Measurements from ENCODE around the gene TNNC2.
"Not testable (repeated sequence)": the region's sequence is repeated elsewhere in the genome, so short reads cannot be mapped to it uniquely, and the experiment has no call there.

Gene TNNC2

DNA sequence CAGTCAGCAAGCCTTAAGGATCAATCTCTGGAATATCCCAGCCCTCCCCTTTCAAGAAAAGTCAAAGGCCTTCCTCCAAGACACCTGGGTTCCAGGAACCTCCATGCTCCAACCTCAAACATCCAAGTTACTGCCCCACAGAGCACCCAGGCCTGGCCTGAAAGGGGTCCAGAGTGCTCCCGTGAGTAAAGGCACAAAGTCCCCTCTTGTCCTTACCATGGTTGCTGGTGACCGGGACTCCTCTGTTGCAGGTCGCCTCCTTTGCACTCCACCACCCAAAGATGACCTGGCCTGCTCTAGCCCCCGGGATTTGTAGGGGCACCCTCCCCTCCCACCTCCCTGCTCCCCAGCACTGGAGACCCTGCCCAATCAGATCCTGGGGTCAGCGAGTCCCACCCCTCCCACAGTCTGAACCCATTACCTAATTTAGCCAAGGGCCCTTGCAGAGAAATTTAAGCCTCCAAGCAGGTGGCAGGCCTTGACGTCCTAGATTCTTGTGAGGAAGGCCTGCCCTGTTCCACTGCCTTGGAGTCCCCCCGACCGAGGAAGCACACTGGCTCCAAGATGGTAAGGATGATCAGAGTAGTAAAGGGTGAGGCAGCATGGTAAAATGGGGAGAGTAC is at the start of gene TNNC2:
TSS of gene TNNC2 (minus strand) at position 283 of the 623 bp plus-strand sequence. CDS start at position 219, 64 bp downstream.
- FAIRE-seq = no peak

DNA sequence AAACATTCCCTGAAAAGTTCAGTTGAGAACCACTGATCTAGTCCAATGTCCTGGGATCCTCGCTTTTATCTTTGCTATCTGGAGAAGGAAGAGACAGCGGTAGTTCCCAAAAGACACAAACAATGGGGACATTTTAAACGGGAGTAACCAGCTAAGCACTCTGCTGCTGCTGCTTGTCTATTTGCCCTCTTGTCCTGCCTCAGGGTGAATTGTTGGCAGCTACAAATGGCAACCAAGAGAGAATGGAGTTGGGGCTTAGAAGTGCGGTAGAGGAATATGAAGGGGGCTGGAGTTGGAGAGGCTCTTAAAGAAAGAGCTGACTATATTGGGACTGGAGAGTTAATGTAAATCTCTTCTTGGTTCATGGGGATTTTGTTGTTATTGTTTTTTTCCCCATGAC is 47.5 kb upstream of the TNNC2 start:
- FAIRE-seq = no peak

DNA sequence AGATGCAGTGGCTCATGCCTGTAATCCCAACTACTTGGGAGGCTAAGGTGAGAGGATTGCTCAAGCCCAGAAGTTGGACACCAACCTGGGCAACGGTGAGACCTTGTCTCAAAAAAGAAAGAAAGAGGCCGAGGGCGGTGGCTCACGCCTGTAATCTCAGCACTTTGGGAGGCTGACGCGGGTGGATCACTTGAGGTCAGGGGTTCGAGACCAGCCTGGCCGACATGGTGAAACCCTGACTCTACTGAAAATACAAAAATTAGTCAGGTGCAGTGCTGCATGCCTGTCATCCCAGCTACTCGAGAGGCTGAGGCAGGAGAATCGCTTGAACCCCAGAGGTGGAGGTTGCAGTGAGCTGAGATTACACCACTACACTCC is 47.0 kb upstream of the TNNC2 start:
- not testable (repeated sequence) for FAIRE-seq

DNA sequence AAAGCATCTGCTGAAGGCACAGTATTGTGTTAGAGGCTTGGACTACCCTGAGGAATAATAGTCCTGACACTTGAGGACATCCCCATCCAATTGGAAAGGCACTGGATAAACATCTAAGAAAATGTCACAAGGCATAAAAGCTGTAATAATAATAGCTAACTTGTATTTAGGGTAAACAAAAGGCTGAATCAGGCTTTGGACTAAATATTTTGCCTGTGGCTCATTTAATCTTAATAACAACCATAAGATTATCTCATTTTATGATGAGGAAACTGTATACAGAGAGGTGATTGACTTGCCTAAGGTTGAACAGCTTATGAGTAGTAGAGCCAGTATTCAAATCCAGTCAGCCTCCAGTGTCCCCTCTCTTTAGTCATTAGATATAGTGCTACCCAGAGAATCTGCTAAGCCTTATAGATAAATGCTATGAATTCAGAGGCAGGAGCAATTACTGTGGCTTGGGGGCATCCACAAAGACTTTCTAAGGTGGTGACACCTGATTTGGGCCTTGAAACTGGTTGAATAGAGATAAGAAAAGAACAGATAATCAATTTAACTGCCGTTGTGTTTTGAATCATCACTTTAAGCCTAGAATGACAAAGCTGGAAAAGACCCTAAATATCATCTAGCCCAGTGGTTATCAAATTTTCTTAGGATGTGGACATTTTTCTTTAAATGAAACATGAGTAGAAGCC is 46.4 kb upstream of the TNNC2 start:
- FAIRE-seq = no peak

DNA sequence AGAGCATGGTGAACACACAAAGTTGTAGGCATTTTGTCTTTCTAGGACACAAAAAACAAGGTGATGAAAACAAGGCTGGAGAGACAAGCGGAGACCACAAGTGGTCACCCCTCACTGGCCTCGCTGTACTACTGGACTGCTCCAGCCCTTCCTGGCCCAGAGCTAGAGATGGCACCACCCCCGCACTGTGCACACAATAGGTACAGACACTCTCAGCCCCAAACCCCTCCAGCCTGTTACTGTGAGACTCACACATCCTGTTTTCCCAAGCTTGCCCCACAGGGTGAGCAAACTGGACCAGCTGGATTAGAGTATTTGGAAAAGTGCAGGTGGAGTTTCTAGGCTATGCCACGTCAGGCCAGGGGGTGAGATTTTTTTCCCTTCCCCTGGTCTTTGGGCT is 45.5 kb upstream of the TNNC2 start:
- no peak for FAIRE-seq

DNA sequence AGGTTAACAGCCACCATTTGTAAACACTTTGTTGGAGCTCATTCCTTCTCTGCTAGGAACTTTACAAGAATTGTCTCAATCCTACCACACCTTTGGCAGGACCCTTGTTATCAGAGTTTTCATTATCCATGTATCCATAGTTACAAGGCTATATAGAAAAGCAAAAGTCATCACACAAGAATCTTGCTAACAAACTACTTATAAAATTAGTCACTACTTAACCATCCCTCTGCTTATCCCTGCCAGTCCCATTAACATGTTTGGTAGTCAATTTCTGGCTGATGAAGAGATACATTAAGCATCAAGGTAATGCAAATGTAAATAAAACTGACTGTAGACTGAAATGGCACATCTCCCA is 40.7 kb upstream of the TNNC2 start:
- FAIRE-seq = no peak

DNA sequence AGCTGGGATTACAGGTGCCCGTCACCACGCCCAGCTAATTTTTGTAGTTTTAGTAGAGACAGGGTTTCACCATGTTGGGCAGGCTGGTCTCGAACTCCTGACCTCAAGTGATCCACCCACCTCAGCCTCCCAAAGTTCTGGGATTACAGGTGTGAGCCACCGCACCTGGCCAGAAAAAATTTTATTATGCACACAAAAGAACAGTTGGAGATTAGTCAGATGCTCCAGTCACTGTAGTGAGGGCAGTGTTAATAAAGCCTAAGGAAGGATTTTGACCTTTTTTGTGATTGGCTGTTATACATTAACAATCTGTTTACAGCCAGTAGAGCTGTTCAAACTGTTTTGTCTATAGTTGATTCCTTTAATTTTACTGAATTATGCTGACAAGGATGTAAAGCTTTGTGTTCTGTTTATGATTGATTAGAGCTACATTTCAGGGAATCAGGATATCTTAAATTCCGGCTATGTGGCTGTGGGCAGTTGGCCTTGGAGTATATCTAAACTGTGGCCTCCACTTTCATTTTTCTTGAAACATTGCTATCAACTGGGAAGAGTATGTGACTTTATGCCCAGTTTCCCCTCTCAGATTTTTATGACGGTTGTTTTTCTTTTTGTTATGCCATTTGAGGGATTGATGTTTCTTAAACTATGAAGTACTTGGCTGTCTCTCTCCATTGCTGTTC is 40.2 kb upstream of the TNNC2 start:
- FAIRE-seq = no peak

DNA sequence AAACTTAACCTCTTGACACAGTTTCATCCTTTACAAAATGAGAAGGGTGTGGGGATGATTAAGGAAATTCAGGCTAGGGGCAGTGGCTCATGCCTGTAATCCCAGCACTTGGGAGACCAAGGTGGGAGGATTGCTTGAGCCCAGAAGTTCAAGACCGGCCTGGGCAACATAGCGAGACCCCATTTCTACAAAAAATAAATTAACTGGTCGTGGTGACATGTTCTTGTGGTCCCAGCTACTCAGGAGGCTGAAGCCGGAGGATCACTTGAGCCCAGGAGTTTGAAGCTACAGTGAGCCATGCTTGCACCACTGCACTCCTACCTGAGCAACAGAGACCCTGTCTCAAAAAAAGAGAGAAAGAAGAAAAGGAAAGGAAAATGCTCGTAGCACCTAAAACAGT is 39.3 kb upstream of the TNNC2 start:
- no peak for FAIRE-seq

DNA sequence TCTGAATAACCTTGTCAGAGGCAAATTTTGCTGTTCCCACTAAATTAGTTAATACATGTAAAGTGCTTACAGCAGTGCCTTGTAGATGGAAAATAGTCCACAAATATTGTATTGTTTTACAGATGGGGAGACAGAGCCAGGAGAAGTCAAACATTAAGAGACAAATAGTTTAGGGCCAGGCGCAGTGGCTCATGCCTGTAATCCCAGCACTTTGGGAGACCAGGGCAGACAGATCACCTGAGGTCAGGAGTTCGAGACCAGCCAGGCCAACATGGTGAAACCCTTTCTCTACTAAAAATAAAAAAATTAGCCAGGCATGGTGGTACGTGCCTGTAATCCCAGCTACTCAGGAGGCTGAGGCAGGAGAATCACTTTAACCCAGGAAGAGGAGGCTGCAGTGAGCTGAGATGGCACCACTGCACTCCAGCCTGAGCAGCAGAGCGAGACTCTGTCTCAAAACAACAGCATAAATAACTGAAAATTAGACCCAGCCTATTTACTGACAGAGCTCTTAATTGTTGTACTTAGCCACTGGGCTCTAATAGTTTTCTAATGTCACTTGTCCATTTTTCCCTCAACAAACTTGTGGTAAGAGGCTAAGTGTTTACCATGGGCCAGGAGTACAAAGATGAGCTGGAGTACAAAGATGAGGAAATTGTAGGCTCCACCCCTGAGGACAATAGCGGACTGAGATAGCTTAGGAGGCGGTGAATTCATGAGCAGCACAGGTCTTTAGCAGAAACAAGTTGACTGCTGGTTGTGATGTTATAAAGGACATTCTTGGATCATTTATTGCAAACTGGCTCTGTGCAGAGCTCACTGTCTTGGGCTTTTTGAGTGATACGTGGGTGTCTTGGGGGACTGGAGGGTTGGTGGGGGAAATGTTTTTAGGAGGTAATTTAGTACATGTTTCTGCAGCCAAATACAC is 36.7 kb upstream of the TNNC2 start:
- no peak for FAIRE-seq

DNA sequence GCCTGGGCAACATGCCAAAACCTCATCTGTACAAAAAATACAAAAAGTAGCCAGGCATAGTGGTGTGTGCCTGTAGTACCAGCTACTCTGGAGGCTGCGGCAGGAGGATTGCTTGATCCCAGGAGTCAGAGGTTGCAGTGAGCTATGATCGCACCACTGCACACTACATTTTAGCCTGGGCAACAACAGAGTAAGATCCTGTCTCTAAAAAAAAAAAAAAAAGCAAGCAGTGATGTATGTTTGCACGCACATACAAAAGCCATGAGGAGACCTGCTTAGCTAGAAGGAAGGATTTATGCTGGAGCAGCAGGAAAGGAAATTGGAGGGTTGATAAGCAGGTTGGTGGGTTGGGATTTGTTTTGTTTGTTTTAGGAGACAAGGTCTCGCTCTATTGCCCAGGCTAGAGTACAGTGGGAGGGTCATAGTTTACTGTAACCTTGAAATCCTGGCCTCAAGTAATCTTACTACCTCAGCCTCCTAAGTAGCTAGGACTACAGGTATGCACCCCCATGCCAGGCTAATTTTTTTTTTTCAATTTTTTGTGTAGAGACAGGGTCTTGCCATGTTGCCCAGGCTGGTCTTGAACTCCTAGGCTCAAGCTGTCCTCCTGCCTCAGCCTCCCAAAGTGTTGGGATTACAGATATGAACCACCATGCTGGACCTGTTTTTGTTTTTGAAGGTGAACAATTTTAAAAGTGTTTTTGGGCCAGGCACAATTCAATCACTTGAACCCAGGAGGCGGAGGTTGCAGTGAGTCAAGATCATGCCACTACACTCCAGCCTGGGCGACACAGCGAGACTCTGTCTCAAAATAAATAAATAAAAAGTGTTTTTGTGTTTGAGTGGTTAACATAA is 34.3 kb upstream of the TNNC2 start:
- FAIRE-seq = no peak

DNA sequence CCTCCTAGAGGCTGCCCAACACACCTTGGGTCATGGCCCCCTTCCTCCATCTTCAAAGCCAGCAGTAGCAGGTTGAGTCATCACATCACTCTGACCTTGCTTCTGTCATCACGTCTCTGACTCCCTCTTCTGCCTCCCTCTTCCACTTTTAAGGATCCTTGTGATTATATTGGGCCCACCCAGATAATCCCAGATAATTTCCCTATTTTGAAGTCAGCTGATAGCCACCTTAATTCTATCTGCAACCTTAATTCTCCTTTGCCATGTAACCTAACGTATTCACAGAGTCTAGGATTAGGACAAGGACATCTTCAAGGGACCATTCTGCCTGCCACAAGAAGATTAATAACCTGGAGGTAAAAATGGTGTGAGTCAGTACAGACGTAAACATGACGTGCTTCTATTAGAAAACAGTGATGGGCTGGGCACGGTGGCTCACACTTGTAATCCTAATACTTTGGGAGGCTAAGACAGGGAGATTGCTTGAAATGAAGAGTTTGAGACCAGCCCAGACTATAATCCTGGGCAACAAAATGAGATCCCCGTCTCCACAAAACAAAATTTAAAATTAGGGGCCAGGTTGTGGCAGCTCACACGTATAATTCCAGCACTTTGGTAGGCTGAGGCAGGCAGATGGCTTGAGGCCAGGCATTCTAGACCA is 33.6 kb upstream of the TNNC2 start:
- no peak for FAIRE-seq

DNA sequence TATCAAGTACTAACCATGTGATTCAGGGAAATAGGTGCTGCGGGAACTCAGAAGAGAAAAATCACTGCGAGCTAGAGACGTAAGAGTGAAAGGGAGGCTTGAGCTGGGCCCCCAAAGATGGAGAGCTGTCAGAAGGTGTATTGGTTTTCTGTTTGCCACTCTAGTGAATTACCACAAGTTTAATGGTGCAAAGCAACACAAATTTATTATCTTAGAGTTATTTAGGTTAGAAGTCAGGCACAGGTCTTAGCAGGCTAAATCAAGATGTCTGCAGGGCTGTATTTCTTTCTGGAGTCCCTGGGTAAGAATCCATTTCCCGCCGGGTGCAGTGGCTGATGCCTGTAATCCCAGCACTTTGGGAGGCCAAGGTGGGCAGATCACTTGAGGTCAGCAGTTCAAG is 32.8 kb upstream of the TNNC2 start:
- no peak for FAIRE-seq

DNA sequence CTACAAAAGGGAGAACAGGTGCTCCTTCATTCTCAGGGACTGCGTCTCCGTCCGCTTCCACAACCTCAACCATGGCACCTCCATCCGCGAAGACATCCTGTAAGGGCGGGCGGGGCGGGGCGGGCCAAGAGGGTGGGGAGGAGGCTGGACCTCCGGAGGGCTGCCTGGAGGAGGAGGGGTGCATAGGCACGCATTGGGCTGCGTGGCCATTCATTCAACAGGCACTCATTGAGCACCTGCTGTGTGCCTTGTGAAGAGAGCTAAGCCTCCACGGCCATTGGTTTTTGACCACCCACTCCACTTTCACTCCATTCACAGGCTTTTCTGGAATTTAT is 30.7 kb upstream of the TNNC2 start:
- FAIRE-seq = no peak

DNA sequence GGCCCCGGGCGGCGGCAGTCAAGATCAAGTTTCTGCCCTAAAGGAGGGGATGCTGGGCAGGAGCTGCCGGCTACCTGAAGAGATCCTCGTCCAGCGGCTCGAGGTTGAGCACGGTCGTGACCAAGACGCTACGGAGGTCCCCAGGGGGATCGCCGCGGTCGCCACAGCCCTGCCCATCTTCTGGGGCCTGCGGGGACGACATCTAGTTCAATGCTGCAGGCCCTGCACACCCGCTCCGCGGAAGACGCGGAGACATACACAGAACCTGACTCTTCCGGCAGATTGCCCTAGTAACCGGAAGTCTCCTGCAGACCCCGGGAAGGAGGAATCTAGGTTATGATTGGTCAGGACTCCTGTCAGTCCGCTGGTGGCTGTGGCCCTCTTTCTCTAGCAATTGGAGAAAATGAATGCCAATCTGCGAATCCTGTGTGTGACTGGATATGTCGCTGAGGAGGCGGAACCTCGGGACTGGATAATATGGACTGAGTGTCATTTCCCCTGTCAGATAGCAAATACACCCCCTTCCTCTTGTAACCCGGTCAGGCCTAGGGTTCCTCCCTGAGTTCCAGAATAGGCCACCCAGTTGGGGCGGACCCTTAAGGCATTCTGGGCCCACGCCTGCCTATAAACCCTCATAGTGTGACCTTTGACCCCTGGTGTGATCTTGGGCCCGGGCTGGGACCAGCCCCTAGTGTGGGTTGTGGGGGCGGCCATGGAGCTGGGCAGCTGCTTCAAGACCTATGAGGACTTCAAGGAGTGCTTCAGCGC is 30.2 kb upstream of the TNNC2 start, which contains the start of the genes ACOT8 and ZSWIM3:
TSS of gene ACOT8 (minus strand) at position 279 of the 768 bp plus-strand sequence. CDS start at position 202, 77 bp downstream.
TSS of gene ZSWIM3 (plus strand) at position 501 of the 768 bp plus-strand sequence. CDS start at position 713, 212 bp downstream.
- no peak for FAIRE-seq

DNA sequence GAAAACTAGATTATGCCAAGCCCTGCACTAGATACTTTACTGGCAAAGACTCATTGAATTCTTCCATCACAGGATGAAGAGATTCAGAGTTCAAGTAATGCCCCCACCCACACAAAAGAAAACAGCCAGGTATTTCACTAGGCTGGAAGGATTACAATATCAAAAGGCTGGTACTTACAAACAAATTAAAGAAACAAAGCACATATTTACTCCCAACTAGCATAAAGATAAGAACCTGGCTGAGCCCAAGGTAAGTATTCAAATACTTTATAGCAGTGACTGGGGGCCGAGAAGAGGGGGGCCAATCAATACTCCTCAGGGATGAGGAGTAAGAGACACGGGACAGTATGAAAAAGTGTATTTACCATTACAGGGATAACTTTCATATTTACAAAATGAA is 26.4 kb upstream of the TNNC2 start:
- FAIRE-seq = no peak

DNA sequence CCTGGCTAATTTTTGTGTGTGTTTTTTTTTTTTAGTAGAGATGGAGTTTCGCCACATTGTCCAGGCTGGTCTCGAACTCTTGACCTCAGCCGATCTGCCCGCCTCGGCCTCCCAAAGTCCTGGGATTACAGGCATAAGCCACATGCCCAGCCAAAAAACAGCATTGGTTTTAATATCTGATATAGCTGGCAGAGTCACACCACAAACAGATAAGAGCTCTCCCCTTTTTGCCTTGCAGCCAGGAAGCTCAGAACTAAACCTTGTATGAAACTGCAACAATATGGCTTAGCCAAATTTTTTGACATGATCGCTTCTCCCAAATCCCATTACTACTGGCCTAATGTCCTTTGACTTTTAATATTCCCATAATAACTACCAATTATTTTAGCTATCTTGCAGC is 25.2 kb upstream of the TNNC2 start:
- no peak for FAIRE-seq

DNA sequence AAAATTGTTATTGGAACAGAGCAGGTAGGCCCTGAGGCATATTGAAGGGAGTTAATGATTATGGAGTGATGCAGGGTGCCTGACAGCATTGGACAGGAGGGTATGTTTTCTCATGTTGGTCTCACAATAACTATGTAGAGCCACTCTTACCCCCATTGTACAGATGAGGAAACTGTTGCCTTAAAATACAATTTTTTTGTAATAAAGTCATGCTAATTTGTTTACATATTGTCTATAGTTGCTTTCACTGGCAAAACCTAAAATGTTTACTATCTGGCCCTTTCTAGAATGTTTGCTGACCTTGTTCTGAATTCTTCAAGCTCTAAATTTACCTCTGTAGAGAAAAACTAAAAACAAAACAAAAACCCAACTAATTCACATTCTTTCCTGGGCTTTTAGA is 24.4 kb upstream of the TNNC2 start:
- no peak for FAIRE-seq

DNA sequence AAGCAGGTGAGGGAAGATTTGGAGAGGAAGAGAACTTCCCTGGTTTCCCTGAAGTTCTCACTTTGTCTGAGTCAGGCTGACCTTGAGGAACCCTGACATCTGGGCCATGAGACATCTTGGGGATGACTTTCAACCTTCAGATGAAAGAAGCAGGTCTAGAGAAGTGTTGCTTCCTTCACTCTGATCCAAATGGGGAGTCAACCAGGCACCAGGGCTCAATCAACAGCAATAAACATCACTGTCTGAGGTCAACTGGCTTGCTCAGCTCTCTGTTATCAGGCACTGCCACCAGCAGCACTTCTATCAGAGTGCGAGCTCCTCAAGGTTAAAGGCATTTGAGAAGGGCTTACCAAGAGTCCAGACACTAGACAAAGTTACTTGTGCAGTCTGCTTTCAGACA is 23.8 kb upstream of the TNNC2 start:
- no peak for FAIRE-seq

DNA sequence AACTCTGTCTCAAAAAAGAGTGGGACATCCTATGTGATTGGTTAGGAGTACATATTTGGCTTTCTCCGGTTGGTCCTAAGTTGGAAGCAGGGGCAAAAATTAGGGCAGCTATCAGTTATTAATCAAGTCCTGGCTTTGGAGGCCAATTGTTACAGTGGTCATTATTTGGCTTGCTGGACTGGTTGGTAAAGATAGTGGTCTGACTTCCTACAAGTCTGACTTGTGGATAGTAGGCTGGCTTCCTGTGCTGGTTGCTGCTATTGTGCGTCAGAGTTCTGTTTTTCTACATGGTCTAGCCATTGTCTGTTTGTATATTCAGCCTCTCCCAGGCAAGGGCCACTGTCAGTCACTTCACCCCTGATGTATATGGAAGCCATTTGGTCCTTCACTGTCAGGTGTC is 23.1 kb upstream of the TNNC2 start:
- no peak for FAIRE-seq

DNA sequence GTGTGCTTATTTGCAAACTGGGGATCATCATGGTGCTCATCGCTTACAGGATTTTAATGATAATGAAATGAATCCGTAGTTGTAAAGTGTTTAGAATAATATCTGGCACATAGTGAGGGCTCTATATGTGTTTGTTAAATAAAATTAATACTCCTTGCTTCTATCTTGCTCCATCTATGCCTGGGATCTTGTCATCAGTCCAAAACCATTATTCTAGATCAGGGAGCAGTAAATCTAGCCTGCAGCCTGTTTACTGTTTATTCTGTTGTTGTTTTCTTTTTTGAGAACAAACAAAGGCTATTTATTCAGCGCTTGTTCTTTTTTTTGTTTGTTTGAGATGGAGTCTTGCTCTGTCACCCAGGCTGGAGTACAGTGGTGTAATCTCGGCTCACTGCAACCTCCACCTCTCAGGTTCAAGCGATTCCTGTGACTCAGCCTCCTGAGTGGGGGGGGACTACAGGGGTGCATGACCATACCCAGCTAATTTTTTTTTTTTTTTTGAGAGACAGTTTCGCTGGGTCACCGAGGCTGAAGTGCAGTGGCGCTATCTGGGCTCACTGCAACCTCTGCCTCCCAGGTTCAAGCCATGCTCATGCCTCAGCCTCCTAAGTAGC is 22.0 kb upstream of the TNNC2 start:
- FAIRE-seq = no peak

All from colon (tissue), 2 donors.